Melanocyte of skin (primary cell): ENCODE measurements around the gene C2CD2. TPM values are rescaled to one million over a fixed set of nuclear protein-coding genes. Genes with fewer than 3 reads are reported as not detected.

Experiments
- small RNA-seq, 2 donors: library from RNA; depleted of rRNA; stranded (forward); fragments of <200 nt; gene quantifications; one replicate each; pipeline ENCODE3, GENCODE V24; 2012
- total RNA-seq, 2 donors: library from RNA; depleted of rRNA; stranded (reverse); fragments of >200 nt; gene quantifications; 2 replicates each; pipeline ENCODE4 v1.2.3, GENCODE V29; 2012

The C2CD2 gene
- total RNA-seq = 10 to 100 TPM; 11.7 to 16.7 TPM

GRCh38 chr21:41953831-41954653, at the start of gene C2CD2:
Gene C2CD2, minus strand, starts transcription at chr21:41954018. Its CDS starts 370 bp downstream, at chr21:41953648.

GRCh38 chr21:41879190-41879998, 74.4 kb downstream of the C2CD2 start, which contains the start of gene PRDM15:
Gene PRDM15, minus strand, starts transcription at chr21:41879344. Its CDS starts 18,981 bp downstream, at chr21:41860363.

Small RNA genes within 50 kb of the gene (small RNA-seq; reads per million reads assigned to genes)
- 0 to 0.13 reads per million in 2 donors for gene RF00334

Other genes starting within 250 kb of the C2CD2 start
- gene RIPK4, start 187.0 kb downstream of the C2CD2 start, total RNA-seq = 100 to 1,000 TPM in 1 of 2 donors, 10 to 100 TPM in 1; 85.9 to 103 TPM
- gene PRDM15, start 74.7 kb downstream of the C2CD2 start, total RNA-seq = 1 to 10 TPM; 4.5 to 6.3 TPM
- gene ZBTB21, start 56.3 kb upstream of the C2CD2 start, total RNA-seq = 10 to 100 TPM; 14.8 to 16.7 TPM
- gene UMODL1, start 117.3 kb upstream of the C2CD2 start, total RNA-seq = not detected